ENCODE measurements around the gene FECH.
"Not testable (repeated sequence)": the region's sequence is repeated elsewhere in the genome, so short reads cannot be mapped to it uniquely, and the experiment has no call there.

FECH gene, protein sequence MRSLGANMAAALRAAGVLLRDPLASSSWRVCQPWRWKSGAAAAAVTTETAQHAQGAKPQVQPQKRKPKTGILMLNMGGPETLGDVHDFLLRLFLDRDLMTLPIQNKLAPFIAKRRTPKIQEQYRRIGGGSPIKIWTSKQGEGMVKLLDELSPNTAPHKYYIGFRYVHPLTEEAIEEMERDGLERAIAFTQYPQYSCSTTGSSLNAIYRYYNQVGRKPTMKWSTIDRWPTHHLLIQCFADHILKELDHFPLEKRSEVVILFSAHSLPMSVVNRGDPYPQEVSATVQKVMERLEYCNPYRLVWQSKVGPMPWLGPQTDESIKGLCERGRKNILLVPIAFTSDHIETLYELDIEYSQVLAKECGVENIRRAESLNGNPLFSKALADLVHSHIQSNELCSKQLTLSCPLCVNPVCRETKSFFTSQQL

DNA sequence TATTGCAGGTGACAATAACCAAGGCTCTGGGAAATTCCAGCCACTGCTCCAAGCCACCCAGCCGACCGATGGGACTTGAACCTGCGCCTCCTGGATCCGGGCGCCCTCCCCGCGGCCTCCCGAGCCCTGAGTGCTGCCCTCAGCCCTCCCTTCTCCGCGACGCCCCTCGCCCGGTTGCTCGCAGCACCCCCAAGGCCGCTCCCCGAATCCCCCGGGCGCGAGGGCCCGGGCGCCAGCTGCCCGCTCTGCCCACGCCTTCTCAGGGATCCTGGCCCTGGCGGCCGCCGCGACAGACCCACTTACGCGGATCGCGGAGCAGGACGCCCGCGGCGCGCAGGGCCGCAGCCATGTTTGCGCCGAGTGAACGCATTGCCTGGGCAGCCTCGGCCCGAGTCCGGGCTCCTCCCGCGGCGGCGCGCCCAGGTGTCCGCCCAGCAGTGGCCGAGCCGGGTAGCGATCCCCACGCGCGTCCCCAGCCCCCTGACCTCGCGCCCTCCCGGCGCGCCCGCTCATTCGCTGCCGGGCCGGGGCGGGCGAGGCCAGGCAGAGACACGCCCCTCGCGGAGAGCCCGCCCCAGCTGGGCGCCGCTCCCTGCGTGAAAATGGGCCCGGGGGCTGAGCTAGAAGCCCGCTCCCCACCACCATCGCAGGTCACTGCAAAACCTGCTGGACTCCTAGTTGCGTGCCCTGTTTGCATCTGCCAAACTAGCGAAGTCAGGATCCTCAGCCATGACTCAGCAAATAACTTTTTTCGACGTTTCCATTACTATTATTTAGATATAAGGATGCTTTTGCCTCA, at the start of gene FECH:
Gene FECH, minus strand, starts transcription at position 452 of the 799 bp plus-strand sequence. Its CDS starts 82 bp downstream, at position 370.
- DNase-seq (ENCODE audit: low spot score), result peak; percentile 97

DNA sequence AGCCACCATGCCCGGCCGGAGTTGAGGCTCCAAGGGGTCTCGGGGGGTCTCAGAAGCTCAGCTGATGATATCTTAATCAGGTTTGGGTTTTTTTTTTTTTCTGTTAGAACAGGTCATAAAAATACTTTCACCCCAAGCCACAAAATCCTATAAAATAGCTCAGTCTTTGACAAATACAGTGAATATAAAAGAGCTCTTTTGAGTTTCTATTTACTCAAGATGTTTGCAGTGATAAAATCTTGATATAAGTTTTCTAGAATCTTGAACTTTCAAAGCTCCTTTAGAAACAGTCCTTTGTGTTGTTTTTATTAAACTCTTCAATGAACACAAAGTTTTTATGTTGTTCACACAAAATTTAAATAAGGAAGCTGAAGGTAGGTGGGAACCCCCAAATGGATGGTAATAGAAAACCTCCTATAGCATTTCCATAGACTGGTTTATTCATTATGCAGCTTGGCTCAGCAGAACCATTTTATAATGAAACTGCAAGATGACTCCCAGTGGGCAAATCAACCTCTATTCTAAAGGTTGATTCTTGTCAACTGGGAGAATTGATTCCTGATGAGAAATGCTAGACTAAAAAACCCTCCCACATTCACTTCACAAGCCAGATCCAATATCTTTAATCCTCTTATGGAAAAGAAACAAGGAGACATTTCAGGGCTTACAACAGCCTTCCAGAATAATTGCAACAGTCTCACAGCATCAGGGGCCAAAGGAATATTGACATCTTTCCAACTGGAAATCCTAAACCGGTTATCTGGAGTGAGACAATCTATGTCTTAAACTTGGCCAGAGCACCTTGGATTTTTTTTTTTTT, 48.7 kb upstream of the FECH start:
- DNase-seq (ENCODE audit: low spot score), result no peak

DNA sequence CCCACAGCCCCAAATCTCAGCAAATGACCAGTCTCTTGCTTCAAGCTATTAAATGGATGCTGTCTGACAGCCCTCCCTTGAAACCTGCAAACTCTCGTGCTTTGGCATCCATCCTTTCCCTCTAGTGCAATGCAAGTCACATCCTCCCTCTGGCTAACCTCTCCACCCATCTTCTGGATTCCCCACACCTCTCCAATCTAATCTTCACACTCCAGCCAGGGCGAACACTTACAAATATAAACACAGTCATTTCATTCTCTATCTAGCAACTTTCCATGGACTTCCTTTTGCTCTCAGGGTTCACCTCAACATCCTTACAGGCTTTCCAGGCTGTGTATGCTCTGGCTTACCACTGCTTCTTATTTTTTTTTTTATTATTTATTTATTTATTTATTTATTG, 45.2 kb upstream of the FECH start:
- no peak for DNase-seq (ENCODE audit: low spot score)

DNA sequence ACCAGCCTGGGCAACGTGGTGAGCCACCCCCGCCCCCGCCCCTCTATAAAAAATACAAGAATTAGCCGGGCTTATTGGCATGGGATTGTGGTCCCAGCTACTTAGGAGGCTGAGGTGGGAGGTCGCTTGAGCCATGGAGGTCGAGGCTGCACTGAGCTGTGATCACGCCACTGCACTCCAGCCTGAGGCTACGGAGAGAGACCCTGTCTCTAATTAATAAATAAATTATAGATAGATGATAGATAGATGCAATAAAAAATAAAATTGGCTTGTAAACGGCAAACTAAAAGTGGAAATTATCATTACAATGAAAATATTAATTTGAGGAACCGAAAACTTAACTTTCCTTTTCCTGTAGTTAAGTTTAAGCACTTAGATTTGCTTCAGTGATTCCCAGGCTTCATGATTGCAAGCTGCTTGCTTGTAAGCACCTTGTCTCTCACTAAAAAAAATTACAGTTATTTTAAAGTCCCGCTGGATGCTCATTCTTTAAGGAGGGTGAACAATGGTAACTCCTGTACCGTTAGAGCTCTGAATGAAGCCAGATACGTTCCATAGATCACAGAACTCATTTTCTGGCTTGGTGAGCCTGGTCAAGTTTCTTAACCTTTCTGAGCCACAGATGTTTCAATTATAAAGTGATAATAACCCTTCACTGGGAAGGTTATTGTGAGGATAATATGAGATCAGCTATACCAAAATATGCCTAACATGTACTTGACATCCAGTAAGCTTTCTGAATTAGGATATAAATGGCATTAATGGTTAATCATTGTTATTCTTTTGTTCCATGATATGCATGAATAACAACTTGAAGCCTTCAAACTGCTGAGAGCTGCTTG, 44.5 kb upstream of the FECH start:
- DNase-seq (ENCODE audit: low spot score), result no peak

DNA sequence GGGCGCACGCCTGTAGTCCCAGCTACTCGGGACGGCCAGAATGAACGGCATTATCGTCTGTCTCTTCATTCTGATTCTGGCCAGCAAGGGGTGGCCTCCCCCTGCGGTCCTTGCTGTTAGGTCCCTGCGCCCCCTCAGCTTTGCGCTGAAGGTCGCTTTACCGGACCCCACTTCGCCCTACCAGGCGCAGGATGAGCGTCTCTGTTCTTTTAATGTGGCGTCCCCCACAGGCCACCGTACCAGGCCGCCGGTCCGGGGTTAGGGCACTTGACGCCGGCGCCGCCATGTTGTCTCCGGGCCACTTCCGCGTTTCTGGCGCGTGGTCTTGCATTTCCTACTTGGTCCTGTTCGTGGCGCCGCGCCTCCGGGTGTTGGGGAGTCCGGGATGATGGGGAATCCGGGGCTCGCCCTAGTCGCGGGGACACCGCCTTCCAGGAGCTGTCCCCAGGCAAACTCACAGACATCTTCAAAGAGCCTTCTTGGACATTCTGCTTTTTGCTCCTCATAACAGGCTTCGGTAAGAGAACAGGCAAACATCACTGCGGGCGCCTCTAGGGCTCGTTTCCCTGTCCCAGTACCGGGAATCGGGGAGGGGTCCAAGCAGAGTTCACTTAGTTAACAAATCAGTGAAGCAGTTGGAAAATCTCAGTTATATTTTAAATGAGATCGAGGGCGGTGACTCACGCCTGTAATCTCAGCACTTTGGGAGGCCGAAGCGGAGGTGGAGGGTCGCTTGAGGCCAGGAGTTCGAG, 43.7 kb upstream of the FECH start:
- peak; percentile 96 for DNase-seq (ENCODE audit: low spot score)

DNA sequence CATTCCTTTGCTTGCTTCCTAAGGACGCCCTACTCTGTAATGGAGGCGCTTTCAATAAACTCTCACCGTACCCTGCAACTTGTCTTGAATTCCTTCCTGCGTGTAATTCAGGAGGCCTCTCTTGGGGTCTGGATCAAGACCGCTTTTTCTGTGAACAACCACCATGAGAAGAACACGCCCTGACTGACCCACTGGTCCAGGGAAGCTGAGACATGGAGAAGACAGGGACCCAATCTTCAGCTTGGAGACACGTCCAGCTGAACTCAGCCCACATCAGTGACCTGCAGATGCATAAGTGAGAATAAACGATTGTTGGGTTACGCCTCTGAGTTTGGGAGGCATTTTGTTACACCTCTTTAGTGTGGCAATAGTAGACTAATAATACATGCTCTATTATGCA, 42.9 kb upstream of the FECH start:
- no peak for DNase-seq (ENCODE audit: low spot score)

DNA sequence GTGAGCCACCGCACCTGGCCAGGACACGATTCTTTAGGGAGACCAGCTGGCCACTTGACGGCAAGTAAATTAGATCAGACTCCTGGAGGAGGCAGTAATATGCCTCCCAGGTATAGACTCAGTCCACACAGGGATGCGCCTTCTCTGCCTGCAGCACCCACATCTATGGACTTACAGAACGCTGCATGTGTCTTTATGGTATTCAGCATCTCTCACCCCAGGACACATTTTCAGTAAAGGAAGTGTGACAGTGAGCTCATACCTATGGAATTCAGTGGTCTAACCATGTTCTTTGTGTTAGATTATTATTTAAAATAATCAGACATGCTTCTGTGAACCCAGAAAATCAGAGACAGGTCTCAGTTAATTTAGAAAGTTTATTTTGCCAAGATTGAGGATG, 41.0 kb upstream of the FECH start:
- DNase-seq (ENCODE audit: low spot score), result peak; percentile 19

DNA sequence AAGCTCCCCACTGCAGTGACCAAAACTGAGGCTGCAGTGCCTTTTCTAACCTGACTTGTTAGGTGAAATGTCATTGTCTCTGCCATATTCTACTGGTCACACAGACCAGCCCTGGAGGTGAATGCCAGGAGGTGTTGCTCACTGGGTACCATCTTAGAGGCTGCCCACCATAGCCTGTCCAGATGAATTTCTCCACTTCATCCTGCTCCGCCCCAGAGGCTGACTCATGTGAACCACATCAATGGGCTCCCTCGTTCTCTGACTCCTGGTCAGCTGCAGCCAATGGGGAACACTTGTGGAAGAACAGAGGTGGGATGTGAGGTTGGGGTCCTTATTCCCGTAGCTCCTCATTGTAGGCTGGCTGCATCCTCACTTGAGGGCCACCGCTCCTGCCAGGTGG, 38.5 kb upstream of the FECH start:
- DNase-seq (ENCODE audit: low spot score), result peak; percentile 22

DNA sequence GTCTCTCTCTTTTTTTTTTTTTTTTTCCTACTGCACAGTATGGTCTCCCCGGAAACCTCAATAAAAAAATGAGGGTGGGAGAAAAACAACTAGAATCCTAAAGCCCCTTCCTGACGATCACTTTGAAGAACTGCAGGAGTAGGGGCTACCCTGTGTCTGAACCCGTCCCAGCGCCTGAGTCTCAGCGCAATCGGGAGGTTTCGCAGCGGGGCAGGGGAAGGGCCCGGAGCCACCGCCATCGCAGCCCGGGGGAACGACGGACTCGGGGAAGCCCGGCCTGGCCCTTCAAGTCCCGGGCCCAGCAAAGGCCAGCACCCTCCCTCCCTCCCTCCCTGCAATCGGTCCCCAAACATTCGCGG, 34.7 kb upstream of the FECH start:
- peak; percentile 59 for DNase-seq (ENCODE audit: low spot score)

DNA sequence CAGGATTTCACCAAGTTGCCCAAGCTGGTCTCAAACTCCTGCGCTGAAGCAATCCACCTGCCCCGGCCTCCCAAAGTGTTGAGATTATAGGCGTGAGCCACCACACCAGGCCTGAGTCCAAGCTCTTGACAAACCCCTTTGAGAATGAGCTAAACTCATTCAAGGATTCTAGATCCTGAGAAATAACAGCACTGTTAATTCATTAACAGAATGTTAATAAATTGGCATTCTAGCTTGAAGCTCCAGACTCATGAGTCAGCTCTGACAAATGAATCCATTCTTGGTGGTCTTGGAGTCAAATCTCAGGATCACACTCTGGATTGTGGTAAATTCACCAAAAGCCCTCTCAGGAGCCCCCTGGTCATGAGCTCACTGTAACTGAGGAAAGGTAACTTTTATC, 33.4 kb upstream of the FECH start:
- no peak for DNase-seq (ENCODE audit: low spot score)

DNA sequence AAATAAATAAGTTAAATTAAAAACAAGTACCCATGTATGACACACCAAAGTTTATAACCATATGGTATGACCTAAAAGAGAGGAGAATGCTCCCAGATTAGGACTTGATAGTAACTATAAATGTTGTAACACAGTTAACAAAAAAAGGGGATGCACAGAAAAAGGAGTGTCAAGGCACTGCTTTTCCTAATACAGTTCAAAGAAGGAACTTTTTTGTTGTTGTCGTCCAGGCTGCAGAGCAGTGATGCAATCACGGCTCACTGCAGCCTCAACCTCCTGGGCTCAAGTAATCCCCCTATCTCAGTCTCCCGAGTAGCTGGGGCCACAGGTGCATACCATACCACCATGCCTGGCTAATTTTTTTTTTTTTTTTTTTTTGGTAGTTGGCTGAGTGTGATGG, 32.4 kb upstream of the FECH start:
- DNase-seq (ENCODE audit: low spot score), result no peak

DNA sequence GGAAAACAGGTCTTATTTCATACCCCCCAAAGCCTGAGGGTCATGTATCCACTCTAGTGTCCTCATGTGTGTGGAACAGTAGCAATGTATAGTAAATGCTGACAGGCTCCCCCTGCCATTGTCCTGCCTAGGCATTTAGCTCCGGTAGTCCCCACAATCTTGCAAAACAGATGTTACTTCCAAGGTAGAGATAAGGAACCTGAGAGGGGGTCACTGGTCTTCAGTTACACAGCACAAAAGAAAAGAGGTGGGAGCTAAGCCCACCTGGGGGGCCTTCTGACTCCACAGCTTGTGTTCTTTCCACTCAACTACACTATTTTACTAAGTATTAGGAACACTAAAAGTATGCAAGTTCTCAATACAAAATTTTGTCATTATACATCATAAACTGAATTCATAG, 17.4 kb upstream of the FECH start:
- no peak for DNase-seq (ENCODE audit: low spot score)

DNA sequence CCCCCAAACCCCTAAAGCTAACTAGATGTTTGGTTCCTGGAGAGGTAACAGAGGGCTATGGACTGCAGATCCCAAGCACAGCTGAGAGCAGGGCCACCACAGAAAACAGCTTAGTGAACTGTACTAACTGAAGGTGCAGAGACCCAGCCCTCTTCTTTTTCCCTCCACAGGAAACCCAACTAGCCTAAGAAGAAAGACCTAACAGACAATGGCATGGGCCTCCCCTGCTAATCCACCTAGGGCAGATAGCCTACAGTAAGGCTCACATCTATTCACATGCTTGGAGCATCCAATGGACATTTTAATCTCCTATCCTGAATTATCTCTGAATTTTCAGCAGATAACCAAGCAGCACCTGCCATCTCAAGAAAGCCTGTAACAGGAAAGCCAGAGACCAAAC, 8.8 kb upstream of the FECH start:
- no peak for DNase-seq (ENCODE audit: low spot score)

DNA sequence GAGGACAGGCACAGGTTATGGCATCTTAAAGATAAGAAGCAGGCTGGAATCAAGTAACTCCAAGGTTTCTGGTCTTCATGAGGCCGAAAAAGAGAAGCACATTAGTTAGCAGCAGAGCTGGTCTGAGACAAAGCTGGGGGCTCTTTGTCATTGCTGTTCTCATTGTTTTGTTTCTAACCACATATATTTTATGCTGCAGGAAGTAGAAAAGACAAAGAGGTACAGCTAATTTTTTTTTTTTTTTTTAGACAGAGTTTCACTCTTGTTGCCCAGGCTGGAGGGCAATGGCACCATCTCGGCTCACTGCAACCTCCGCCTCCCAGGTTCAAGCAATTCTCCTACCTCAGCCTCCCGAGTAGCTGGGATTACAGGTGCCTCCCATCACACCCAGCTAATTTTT, 6.2 kb upstream of the FECH start:
- not testable (repeated sequence) for DNase-seq (ENCODE audit: low spot score)

DNA sequence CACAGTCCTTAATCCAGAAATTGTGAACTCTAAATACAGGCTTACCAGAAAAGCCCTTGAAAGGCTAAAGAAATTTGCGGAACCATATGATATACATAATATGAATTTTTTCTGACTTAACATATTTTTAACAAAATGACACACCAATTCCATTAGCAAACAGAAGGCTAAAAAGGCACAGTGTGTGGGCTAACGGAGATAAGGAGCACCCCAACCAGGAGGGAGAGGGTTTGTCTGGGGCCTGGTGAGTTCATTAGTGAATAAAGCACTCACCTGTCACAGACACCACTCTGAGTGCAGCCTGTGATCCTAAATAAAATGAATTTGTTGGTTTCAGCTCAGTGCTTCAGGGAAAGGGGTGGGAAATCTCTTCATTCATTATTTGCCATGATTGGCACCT, 2.7 kb upstream of the FECH start:
- no peak for DNase-seq (ENCODE audit: low spot score)

DNA sequence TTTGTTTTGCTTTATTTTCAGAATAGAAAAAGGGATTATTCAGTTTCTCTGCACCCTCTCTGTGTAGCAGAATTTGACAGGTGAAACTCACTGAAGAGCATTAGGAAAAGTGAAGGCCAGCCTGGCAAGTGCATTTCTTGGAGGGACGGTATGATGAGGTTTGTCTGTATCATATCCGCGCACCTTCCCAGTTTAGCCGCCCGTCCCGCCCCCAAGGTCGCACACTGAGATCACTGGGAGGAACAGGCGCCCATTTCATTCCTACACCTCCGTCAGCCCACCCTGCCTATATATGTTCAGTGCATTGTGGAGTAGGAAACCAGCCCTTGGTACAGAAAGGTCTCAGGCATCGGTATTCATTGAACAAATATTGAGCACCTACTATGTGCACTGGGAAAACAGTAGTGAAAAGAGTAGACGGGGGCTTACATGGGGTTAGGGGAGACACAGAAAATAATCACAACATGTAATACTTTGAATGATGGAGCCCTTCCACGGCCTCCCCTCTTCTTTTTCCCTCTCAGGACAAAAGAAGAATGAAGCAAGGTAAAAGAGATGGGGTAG, 678 bp upstream of the FECH start:
- DNase-seq (ENCODE audit: low spot score), result no peak

DNA sequence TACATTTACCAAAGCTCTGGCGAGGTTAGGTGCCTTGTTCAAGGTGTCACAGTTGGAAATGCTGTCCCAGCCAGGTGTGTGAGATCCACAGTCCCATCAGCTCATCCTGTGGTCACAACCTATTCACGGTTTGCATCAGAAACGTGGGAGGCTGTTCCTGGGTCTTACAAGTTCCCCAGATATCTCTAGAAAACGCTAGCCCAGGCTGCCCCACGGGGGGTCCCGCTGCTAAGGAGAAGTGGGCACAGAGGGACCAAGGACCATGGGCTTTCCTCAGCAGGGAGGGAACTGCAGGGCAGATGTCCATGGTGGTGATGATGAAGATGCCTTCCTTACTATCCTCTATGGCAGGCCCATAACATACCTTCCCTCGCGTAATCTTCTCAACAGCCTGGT, 649 bp downstream of the FECH start:
- no peak for DNase-seq (ENCODE audit: low spot score)

DNA sequence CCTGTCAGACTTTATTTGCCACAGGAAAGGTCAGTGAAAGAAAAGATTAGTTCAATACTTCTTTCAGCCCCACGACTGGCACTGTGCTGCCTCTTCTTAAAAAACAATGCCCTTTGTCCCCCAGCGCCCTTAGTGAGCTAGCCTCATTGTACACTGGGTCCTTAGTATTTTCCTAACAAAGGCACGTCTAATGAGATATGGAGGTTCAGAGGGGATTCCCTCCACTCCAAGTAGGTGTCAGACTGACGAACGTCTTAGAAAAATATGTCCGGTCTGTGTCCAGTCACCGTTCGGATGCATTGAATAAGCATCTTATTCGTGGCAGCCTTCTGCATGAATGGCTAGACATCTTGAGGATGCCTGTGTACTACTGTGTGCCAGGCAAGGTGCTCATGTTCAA, 1.1 kb downstream of the FECH start:
- DNase-seq (ENCODE audit: low spot score), result no peak

DNA sequence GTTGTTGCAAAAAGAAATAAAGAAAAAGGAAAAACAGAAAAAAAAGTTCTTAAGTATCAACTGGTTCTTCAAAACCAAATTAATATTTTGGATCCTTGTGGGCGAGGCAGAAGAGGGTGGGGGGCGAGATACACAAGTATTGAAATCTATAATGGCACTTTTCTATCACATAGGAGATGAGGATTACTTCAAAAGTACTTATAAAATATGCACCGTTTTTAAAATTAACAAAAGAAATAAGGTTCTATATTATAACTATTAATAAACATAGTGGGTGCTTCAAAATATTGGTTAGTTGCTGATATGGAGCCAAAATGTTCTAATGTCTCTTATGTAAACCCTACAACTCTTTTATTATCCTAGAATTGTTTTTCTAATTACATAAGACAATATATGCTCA, 2.1 kb downstream of the FECH start:
- DNase-seq (ENCODE audit: low spot score), result no peak

DNA sequence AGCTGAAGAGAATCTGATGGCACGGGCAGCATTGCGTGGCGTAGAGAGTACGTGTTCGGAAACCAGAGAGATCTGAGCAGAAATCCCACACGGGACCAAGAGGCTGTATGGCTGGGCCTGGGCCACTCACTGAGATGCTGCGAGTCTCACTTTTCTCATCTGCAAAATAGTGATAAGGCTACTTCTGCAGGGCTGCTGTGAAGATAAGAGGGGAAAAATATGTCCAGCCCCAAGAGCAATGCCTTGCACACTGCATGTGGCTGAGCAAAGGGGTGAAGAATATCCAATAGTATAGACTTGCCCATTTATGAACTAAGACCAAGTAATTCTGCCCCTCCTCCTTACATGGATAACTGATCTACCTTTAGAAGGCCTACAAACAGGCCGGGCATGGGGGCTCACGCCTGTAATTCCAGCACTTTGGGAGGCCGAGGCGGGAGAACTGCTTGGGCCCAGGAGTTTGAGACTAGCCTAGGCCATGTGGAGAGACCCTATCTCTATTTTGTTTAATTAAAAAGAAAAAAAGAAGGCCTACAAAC, 3.1 kb downstream of the FECH start:
- no peak for DNase-seq (ENCODE audit: low spot score)

Data from GM03348 (cell line).